Prostate gland (tissue), 2 donors: ENCODE results near the gene PHETA1.

ENCODE experiments used
- POLR2A ChIP-seq: fragments of 450-650 bp; IDR thresholded peaks from one replicate; pipeline ENCODE4 v1.6.1; 2016; ENCODE audit warnings: antibody characterized with exemption, mild to moderate bottlenecking
- TF ChIP-seq, protein P1 (sequence below), 4 experiments: fragments of 200-600 bp in 2 of 4; fragments of 450-650 bp in 2 of 4; sonication (generic) in 2 of 4; IDR thresholded peaks; 1 replicate in 3 of 4; 2 replicates in 1 of 4; pipeline ENCODE4 v1.5.1; 2016 to 2019; ENCODE audit warnings: antibody characterized with exemption in 4 of 4, mild to moderate bottlenecking in 2 of 4, moderate library complexity in 2 of 4

DNA sequence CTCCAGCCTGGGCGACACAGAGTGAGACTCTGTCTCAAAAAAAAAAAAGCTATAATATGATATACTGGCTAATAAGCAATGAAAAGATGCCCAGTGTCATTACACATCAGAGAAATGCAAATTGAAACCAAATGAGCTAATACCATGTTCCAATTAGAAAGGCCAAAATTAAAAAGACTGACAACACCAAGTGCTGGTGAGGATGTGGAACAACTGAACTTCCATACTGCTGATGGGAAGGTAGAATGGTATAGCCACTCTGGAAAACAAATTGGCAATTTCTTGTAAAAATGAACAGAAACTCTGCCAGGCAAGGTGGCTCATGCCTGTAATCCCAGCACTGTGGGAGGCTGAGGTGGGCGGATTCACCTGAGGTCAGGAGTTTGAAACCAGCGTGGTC lies 8.5 kb upstream of the PHETA1 start:
- TF ChIP-seq, protein P1, sequence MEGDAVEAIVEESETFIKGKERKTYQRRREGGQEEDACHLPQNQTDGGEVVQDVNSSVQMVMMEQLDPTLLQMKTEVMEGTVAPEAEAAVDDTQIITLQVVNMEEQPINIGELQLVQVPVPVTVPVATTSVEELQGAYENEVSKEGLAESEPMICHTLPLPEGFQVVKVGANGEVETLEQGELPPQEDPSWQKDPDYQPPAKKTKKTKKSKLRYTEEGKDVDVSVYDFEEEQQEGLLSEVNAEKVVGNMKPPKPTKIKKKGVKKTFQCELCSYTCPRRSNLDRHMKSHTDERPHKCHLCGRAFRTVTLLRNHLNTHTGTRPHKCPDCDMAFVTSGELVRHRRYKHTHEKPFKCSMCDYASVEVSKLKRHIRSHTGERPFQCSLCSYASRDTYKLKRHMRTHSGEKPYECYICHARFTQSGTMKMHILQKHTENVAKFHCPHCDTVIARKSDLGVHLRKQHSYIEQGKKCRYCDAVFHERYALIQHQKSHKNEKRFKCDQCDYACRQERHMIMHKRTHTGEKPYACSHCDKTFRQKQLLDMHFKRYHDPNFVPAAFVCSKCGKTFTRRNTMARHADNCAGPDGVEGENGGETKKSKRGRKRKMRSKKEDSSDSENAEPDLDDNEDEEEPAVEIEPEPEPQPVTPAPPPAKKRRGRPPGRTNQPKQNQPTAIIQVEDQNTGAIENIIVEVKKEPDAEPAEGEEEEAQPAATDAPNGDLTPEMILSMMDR (IDR thresholded peaks at IDR 0.05) = no peak
- no peak for TF ChIP-seq POLR2A
